Measurements from ENCODE around the gene RASA1. TPM values are rescaled to one million over a fixed set of nuclear protein-coding genes. Genes with fewer than 3 reads are reported as not detected.

The RASA1 gene
- total and polyA plus RNA-seq, 2 experiments from 2014 or later: 9.3 to 35.0 TPM

GRCh38 chr5:87372705-87373104, 105.0 kb downstream of the RASA1 start:
- no peaks in the 10 kb centered on the region; the same call in 1 of the 2 replicates for H4K20me1 ChIP-seq (replicated peaks; ENCODE audit: insufficient read depth)
- no peak for ATAC-seq
- no peak overlapping the region for H3K4me2 ChIP-seq
- no peaks in the 10 kb centered on the region for H3K4me1 ChIP-seq (ENCODE audit: insufficient read depth)
- no peaks in the 10 kb centered on the region for H3K27me3 ChIP-seq (ENCODE audit: insufficient read depth)
- no peak for TF ChIP-seq EZH2phosphoT487 (IDR thresholded peaks at IDR 0.05; ENCODE audit: unreplicated experiment)
- no peak for TF ChIP-seq JUNB (IDR thresholded peaks at IDR 0.05; ENCODE audit: unreplicated experiment)
- TF ChIP-seq CTCF (conservative IDR thresholded peaks at IDR 0.05; ENCODE audit: low read depth in 2 of 2): no peak
- TF ChIP-seq NANOG (IDR thresholded peaks at IDR 0.05; ENCODE audit: borderline replicate concordance): no peak
- no peak for TF ChIP-seq ZNF331 (CRISPR knock-in tag; IDR thresholded peaks at IDR 0.05; ENCODE audit: low read depth)
- TF ChIP-seq ZNF462 (CRISPR knock-in tag; IDR thresholded peaks at IDR 0.05): no peak
- no peak for TF ChIP-seq ZNF114 (CRISPR knock-in tag; IDR thresholded peaks at IDR 0.05)
- no peaks in the 10 kb centered on the region for H3K79me2 ChIP-seq (replicated peaks; ENCODE audit: insufficient read depth)
- Mint-ChIP-seq H3K9me3 (no peaks in the 10 kb centered on the region), H3K27ac (no peak overlapping the region), H3K4me3 (no peak overlapping the region), H3K36me3 (ENCODE audit: low read depth) (peaks cover 7% of the 10 kb centered on the region; the same call in 2 of the 3 replicates), H3K27me3 (ENCODE audit: insufficient read depth, low read depth, poor library complexity) (no peaks in the 10 kb centered on the region), H3K4me1 (no peaks in the 10 kb centered on the region)
- no peak overlapping the region for H3K27ac ChIP-seq (ENCODE audit: low read depth)
- no peak overlapping the region for H3K4me3 ChIP-seq
- no peaks in the 10 kb centered on the region for H3K9me2 ChIP-seq (ENCODE audit: insufficient read depth)
- H3K36me3 ChIP-seq (ENCODE audit: insufficient read depth): peaks cover 2% of the 10 kb centered on the region; the same call in 1 of the 2 replicates
- no peak for DNase-seq (ENCODE audit: low spot score)
- no peak overlapping the region for H2AFZ ChIP-seq
- H3F3A ChIP-seq (replicated peaks; ENCODE audit: low read depth): no peaks in the 10 kb centered on the region
